Right ventricle myocardium superior (tissue), 1 donor: ENCODE results near the gene TSPAN3. TPM values are rescaled to one million over a fixed set of nuclear protein-coding genes. Genes with fewer than 3 reads are reported as not detected.

Experiments
- ATAC-seq: fragments of 200-7000 bp; cut with Tn5 transposase; one replicate; pipeline ENCODE4 v1.9.1; 2020; ENCODE audit warnings: mild to moderate bottlenecking; ENCODE audit not compliant: poor library complexity
- DNase-seq: peaks from one replicate; pipeline ENCODE4 v3.0.0-alpha.2; 2020
- intact Hi-C: fragments of 100-400 bp; cut with DNase I; formaldehyde crosslinking; loops from one replicate; pipeline ENCODE4 v1.11.2; 2022
- total RNA-seq: library from RNA; stranded (reverse); fragmentation: NEBNext Ultra II Directional; extraction: Animal tissue kit (Norgen Biotek cat#: 25700); gene quantifications from one replicate; pipeline ENCODE4 v1.2.1, GENCODE V29; 2021
- donor health status: DM: no; HTN: yes; CAD: no; lungs with severe emphysema.

The TSPAN3 gene
- total RNA-seq, 1 donor from 2014 or later = 85.2 TPM

DNA sequence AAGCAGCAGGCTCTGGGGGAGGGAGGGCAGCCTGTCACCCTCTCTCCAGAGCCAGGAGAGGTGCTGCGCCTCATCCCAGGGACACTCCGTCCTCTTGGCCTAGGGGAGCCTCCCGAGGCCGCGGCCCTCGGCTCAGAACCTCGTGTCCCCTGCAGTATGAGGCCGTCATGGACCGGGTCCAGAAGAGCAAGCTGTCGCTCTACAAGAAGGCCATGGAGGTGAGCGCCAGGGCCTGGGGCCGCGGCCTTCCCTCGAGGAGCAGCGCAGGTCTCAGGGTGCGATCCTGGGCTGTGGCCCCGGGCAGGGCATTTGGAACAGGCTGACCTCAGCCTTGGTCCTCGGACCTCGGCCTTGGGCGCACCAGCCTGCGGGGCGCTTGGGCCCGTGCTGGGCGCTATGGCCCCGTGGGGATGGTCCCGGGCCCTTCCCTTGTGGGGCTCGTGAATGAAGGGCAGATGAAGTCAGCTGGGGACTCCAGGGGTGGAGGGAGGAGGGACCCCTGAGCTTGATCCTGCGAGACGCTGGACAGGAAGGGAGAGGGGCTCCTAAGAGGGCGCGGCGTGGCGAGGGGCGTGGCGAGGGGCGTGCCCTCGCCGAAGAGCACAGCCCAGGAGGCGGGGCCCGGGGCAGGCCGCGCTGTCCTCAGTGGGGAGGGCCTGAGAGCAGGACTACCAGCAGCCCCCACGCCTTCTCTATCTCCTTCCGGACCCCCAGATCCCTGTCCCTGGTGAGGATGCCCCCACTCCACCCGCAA lies 43.0 kb downstream of the TSPAN3 start:
- DNase-seq (peak; percentile 53), ATAC-seq (peak; percentile 62)
- intact Hi-C loops = no loop called here

DNA sequence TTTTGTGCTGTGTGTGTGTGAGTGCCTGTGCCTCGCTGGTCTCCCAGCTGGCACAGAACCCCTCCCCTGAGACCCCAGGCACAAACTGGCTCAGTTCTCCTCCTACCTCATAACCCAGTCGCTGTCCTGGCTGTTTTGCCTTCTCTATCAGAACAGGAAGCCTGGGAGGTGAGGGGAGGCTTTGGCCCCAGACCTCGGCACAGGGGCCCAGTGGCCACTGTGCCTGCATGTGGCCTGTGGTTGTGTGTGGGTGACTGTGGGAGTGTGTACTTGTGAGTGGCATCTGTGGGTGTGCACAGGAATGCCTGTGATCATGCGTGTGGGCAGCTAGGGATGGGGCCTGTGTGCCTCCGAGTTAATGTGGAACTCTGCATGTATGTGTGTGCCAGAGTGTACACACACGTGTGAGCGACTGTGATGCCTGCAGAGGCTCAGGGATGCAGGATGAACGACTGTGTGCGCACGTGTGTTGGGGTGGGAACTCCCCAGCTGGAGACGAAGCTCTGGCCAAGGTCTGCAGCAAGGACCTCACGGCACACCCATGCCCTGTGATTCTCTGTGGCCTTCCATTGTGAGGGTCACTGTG lies 43.7 kb downstream of the TSPAN3 start:
- intact Hi-C loops = no loop called here
- DNase-seq (no peak), ATAC-seq (no peak)

DNA sequence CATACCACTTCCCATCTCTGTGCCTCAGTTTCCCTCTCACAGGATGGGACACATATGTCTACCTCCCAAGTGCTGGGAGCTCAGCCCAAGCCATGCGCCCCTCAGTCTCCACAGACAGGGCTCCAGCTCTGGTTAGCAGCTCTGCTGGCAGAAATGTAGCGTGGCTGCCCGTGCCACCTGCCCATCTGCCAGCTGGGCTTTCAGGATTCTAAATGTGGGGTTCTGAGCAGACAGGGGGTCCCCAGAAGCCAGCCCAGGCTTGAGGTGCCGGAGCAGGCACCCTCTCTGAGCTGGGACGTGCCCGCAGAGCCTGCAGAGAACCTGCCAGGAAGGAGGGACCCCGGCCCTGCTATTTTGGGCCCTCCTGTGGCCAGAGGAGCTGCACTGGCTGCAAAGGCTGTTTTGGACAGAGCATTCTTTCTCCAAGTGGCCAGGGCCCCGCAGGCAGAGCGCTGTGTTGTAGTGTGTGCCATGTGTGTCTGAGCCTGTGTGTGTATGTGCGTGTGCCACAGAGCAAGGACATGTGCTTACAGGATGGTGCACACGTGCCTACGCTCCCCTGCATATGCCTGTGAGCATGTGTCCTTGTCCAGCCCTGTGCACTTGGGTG lies 44.3 kb downstream of the TSPAN3 start:
- intact Hi-C loops = no loop called here
- no peak for ATAC-seq
- DNase-seq = peak; percentile 24

DNA sequence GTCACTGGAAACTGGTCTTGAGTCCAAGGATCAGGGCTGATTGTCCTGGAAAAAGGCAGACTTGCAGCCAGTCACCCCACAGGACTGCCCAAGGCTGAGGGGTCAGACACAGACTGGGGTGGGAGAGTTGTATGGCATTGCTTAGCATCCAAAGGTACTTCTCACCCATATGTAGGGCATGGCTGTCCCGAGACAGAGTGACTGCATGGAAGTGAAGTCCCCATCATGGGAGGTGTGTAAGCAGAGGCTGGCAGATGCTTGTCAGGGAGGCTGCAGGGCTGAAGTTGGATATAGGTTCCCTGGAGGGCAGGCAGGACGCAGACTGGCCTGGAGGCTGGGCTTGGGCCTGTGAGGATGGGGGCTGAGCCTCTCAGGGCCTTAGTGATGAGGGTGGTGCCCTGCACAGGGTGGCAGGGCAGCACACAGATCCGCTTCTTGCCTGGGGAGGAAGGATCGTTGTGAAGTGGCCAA lies 44.9 kb downstream of the TSPAN3 start:
- ATAC-seq (no peak), DNase-seq (peak; percentile 12)
- intact Hi-C loops = no loop called here

GRCh38 chr15:77025083-77025901 lies 45.6 kb downstream of the TSPAN3 start:
- no peak for ATAC-seq
- intact Hi-C loops = no loop called here
- DNase-seq = peak; percentile 22

- ATAC-seq = peak; percentile 62
- intact Hi-C loops = loop anchor here (5.0 kb wide), 1 partner anchor 518 kb away; no protein-coding TSS in a partner anchor
- DNase-seq = peak; percentile 83
Observed at GRCh38 chr15:77024273-77025082, 46.4 kb downstream of the TSPAN3 start.

DNA sequence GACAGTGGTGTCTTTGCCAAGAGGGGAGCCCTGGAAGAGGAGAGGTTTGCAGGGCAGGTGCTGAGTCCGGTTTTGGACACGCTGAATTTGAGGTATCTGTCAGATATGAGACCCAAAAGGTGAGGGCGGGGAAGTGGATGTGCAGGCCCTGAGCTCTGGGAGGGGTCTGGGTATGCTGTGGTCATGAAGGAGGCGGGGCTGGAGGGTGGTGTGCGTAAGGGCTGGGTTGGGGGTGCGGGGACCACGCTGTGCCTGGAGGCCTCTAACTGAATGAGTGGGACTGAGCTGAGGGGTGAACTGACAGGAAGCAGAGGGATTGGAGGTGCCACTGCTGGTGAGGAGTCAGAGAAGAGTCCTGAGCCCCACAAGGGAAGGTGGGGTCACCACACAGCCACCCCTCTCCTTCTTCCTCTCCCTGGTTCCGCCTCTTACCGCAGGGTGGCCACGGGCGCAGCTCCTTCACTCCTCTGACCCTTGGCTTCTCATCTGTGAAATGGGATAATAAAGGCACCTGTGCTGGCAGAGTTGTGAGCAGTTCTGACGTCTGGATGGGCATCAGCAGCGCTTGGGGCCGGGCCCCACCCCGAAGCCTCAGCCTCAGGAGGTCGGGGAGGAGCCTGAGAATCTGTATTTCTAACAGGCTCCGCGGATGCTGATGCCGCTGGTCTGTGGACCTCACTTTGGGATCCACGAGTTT lies 47.2 kb downstream of the TSPAN3 start:
- DNase-seq (peak; percentile 36), ATAC-seq (no peak)
- intact Hi-C loops = loop anchor here (5.0 kb wide), 1 partner anchor 519 kb away; no protein-coding TSS in a partner anchor

- DNase-seq = peak; percentile 36
- intact Hi-C loops = loop anchor here (5.0 kb wide), 1 partner anchor 519 kb away; no protein-coding TSS in a partner anchor
- ATAC-seq = no peak
Observed at GRCh38 chr15:77022646-77023575, 48.0 kb downstream of the TSPAN3 start.

GRCh38 chr15:77021803-77022381 lies 49.0 kb downstream of the TSPAN3 start:
- ATAC-seq = no peak
- intact Hi-C loops = loop anchor here (5.0 kb wide), 1 partner anchor 520 kb away; no protein-coding TSS in a partner anchor
- peak; percentile 39 for DNase-seq

- DNase-seq (no peak), ATAC-seq (peak; percentile 79)
- intact Hi-C loops = loop anchor here (5.0 kb wide), 1 partner anchor 521 kb away; no protein-coding TSS in a partner anchor
Observed at GRCh38 chr15:77021088-77021481, 49.8 kb downstream of the TSPAN3 start.

GRCh38 chr15:77020348-77021087 lies 50.4 kb downstream of the TSPAN3 start:
- ATAC-seq (no peak), DNase-seq (peak; percentile 35)
- intact Hi-C loops = loop anchor here (5.0 kb wide), 1 partner anchor 522 kb away; no protein-coding TSS in a partner anchor

GRCh38 chr15:77019521-77020331 lies 51.2 kb downstream of the TSPAN3 start:
- ATAC-seq (no peak), DNase-seq (peak; percentile 30)
- intact Hi-C loops = loop anchor here (5.0 kb wide), 1 partner anchor 523 kb away; no protein-coding TSS in a partner anchor

DNA sequence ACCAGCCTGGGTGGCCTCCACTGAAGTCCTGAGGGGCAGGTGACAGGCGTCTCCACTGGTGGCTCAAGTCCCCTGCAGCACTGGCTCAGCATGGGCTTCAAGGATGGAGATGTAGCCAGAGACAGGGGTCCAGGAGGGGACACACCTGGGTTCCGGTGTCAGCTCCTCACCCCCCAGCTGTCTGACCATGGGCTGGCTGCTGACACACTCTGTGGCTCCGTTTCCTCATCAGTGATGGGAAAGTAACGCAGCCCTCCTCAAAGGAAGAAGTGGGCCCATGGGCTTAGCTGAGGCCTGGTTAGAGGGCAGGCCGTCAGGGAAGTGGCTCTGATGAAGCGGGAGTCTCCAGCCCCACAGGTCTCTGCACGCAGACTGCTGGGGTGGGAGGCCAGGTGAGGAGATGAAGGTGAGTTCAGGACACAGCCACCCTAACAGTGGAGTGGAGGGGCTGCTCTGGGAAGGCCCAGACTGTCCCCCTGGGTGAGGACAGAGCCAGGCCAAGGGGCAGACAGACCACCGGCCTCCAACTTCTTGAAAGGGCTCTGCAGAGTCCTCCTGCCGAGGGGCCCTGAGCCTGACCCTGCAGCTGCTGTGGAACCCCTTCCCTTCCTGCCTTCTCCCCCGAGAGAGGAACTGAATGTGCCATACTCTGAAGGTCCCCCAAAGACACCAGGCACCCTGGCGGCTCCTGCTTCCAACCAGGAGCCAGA lies 52.0 kb downstream of the TSPAN3 start:
- DNase-seq (peak; percentile 23), ATAC-seq (no peak)
- intact Hi-C loops = no loop called here
